HFF-Myc (cell line): ENCODE measurements around the gene CMTM1.

Experiments used
- DNase-seq: peaks from one replicate; pipeline ENCODE4 v3.0.0-alpha.2; 2011; ENCODE audit warnings: low read depth; ENCODE audit errors: extremely low read depth
- H3K4me3 ChIP-seq: replicated peaks from 2 replicates; pipeline ENCODE4 v1.5.1; 2011; ENCODE audit warnings: low read depth, mild to moderate bottlenecking, control low read depth, low read length
- TF ChIP-seq, protein P1 (sequence below): IDR thresholded peaks from 2 replicates; pipeline ENCODE4 v1.5.1; 2012; ENCODE audit warnings: mild to moderate bottlenecking, low read depth, low read length, control low read depth; ENCODE audit errors: missing control alignments

CMTM1 gene, protein sequence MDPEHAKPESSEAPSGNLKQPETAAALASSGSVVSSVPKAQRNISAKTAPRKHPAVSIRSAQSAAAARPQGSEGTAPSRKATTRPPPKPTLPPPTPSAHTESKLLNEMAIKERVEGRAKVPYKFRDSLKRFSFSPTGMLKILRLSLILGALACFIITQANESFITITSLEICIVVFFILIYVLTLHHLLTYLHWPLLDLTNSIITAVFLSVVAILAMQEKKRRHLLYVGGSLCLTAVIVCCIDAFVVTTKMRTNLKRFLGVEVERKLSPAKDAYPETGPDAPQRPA

DNA sequence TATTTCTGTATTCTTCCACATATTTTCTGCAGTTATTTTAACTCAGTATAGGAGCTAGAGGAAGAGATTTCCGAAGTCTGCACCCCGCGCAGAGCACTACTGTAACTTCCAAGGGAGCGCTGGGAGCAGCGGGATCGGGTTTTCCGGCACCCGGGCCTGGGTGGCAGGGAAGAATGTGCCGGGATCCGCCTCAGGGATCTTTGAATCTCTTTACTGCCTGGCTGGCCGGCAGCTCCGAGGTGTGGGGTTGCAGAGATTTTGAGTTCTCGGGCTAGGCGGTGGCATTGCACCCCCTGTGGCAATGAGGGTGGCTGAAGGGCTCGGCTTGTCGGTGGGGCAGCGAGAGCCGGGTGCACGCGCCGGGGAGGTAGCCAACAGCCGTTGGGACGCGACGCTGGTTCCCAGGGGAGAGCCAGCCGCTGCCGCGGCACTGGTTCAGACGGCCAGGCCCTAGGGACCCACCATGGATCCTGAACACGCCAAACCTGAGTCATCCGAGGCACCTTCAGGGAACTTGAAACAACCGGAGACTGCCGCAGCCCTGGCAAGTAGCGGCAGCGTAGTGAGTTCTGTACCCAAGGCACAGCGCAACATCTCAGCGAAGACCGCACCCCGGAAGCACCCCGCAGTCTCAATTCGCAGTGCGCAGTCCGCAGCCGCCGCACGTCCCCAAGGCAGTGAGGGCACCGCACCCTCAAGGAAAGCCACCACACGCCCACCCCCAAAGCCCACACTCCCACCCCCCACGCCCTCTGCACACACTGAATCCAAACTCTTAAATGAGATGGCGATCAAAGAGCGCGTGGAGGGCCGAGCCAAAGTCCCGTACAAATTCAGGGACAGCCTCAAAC lies at the start of gene CMTM1:
TSS of gene CMTM1 (plus strand) at position 389 of the 851 bp plus-strand sequence. CDS start at position 464, 75 bp downstream.
- no peak within 1 kb of the TSS for H3K4me3 ChIP-seq
- TF ChIP-seq, protein P1, sequence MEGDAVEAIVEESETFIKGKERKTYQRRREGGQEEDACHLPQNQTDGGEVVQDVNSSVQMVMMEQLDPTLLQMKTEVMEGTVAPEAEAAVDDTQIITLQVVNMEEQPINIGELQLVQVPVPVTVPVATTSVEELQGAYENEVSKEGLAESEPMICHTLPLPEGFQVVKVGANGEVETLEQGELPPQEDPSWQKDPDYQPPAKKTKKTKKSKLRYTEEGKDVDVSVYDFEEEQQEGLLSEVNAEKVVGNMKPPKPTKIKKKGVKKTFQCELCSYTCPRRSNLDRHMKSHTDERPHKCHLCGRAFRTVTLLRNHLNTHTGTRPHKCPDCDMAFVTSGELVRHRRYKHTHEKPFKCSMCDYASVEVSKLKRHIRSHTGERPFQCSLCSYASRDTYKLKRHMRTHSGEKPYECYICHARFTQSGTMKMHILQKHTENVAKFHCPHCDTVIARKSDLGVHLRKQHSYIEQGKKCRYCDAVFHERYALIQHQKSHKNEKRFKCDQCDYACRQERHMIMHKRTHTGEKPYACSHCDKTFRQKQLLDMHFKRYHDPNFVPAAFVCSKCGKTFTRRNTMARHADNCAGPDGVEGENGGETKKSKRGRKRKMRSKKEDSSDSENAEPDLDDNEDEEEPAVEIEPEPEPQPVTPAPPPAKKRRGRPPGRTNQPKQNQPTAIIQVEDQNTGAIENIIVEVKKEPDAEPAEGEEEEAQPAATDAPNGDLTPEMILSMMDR = no peak
- DNase-seq = no peak

DNA sequence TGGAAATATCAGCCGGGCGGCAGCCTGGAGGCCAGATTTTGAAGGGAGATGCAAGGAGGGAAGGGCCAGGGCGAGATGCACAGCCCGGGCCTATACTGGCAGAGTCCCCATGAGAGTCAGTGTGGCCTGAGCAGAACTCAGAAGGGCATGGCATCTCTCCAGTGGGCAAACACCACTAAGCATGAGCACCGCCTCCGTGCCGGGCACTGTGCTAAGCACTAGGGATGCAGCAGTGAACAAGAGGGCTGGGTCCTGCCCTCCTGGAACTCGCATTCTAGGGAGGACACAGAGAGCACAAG lies 49.8 kb upstream of the CMTM1 start:
- TF ChIP-seq, protein P1 = no peak
- no peak overlapping the region for H3K4me3 ChIP-seq
- DNase-seq = no peak

DNA sequence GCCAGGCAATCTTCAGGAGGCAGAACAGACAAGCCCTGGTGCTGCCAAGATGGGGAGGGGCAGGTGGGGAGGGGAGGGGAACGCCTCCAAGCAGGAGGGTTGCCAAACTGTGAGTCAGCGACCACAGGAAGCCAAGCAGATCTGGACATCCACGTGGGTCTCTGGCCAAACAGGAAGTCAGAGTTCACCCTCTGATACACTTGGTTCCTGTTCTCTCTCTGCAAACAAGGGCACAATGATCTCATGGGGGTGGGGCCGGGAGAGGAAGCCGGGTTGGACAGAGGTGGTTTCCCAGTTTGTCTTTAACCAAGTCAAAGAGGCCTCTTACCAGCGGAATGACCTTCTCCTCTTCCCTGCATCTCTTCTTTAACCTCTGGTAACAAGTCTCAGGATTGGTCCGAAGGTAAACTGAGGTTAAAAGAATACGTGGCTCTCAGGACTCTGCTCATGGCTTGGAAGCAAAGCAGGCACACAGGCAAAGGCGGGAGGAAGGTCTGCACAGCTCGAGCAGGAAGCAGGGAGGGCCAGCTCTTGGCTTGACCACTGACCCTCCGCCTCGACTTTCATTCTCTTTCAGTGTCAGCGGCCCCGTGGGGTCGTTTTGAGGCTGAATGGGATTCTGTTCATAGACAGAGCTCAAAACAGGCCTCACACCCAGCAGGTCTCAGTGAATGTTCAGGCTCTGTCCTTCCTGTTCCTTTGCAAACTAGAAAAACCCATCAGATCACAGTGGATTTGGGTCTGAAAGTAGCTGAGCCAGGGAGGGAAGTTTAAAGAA lies 49.2 kb upstream of the CMTM1 start:
- peak; percentile 98 for DNase-seq
- H3K4me3 ChIP-seq = no peak overlapping the region
- TF ChIP-seq, protein P1 = no peak

DNA sequence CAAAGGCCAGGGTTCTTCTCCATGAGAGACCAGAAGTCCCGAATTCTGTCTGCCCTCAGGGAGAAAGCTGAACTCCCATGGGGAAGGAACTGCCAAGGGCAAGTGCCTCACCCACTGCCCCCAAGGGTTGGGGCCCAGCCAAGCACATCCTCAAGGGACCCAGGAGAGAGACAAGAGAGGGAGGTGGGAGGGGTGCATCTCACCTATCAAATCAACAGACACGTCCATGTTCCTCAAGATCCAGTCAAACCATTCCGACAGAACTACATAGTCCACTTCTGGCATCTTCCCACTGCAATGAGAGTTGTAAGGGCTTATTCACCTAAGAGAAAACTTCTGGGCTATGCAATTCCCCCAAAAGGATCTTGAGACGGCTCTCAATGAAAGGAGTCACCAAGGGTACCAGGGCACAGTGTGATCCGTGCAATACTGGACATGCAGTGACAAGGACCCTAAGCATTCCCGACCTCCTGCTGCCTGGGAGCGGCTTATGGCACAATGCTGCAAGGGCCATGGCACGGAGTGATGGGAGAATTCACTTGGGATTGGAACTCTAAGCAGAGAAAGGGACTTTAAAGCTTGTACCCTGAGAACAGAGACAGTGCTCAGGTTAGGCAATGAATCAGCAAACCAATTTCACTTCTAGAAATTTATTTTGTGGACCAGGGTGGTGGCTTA lies 48.5 kb upstream of the CMTM1 start:
- DNase-seq = no peak
- TF ChIP-seq, protein P1 = no peak
- H3K4me3 ChIP-seq = no peak overlapping the region

DNA sequence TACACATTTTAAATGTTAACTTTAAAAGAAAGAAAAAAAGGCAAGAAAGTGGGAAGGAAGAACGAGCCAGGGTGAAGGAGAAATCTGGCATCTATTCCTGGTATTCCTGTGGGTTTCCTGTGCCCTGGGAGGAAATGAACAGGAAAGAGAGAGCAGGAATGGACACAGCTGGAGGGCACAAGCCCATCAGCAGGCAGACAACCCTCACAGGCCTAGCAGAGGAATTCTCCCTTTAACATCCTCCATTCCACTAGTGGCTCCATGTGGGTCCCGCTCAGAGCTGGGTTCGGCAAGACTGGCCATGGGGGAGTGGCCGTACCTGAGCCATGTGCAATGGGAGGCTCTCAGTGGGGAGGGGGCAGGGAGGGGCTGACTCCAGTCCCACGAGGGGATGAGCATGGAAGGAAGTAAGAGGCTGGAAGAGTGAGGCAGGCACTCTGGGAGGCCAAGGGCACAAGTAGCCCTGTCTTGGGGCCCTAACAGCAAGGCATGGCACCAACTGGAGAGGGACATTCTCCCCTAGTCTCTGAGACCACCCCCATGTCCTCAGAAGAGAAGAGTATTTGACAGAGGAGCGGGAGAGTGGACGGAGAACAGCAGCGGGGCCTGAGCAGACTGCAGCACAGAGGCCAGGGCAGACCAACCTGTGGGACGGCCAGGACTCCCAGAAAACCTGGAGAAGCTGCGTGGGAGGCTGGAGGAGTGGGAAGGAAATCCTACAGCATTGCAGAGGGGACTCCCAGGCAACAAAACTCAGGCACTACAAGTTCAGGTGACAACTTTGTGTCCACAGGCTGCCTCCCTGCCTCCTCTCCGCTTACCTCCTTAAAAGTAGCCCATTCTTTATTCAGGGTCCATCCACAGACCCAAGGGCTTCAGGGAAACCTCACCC lies 46.5 kb upstream of the CMTM1 start:
- no peak for DNase-seq
- H3K4me3 ChIP-seq = no peak overlapping the region
- TF ChIP-seq, protein P1 = no peak
